GM19468 (cell line): ENCODE data around the gene ZBED6.
A peak's percentile ranks its signal among the peaks of the same experiment; 100 is the strongest.
"Not testable (repeated sequence)": the region's sequence is repeated elsewhere in the genome, so short reads cannot be mapped to it uniquely, and the experiment has no call there.

Source experiments
- ATAC-seq: cut with Tn5 transposase; IDR thresholded peaks from one replicate; pipeline ENCODE4 v1.9.1; 2021; ENCODE audit warnings: mild to moderate bottlenecking, moderate library complexity, moderate number of reproducible peaks; ENCODE audit not compliant: unreplicated experiment; ENCODE audit errors: extremely low read depth

The ZBED6 gene

GRCh38 chr1:203795441-203796235, at the start of gene ZBED6, which contains the start of gene ZC3H11A:
TSS of gene ZBED6 (plus strand) at chr1:203795623. CDS start at chr1:203797523, 1,900 bp downstream.
TSS of gene ZC3H11A (plus strand) at chr1:203795623. CDS start at chr1:203817071, 21,448 bp downstream.
- peak; percentile 92 for ATAC-seq

GRCh38 chr1:203746281-203746680, 49.1 kb upstream of the ZBED6 start:
- no peak for ATAC-seq

DNA sequence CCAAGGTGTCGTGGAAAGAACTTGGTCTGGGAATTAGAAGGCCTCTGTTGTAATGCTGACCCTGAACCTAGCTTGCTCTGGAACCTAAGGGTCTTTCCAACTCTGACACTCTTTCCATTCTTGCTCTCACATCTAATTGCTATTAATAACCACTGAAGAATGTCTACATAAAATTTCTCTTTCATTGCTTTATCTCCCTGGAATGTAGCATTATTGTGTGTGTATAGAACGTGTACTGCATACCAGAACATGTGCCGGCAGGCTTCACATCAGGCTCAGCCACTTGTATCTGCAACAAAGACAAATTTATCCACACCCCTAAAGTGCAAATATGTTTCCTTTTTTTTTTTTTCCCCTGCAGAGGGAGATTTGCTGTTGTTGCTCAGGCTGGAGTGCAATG, 44.4 kb upstream of the ZBED6 start:
- ATAC-seq, result no peak

- not testable (repeated sequence) for ATAC-seq
These were observed 43.6 kb upstream of the ZBED6 start for GRCh38 chr1:203751618-203752361.

DNA sequence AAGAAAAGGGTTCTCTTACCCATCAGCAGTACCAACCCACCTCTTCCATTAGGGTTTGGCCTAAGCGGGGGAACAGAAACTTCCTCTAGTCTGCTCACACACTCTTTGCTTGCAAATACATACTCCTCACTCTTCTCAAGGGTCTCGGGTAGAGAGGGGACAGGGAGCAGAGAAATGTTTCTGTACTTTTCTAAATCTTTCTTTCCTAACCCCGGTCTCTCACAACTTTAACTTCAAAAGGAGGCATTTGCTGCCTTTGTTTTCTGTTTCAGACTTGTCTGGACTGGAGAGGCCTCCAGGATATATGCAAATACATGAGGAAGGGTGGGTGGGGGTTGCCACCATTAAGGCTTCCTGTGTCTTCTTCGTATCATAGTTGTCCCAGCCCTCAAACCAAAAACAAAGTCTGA, 41.0 kb upstream of the ZBED6 start:
- ATAC-seq, result no peak

DNA sequence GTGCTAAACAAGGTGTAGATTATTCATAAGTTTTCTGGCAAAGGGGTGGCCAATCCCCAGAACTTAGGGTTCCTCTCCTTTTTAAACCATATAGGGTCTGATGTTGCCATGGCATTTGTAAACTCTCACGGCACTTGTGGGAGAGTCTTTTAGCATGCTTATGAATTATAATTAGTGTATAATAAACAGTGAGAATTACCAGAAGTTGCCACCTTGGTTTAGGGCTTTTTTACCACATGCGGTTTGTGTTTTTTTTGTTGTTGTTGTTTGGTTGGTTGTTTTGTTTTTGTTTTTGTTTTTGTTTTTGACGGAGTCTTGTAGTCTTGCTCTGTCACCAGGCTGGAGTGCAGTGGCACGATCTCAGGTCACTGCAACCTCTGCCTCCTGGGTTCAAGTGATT, 39.4 kb upstream of the ZBED6 start:
- no peak for ATAC-seq

- ATAC-seq, result not testable (repeated sequence)
These were observed 36.7 kb upstream of the ZBED6 start for GRCh38 chr1:203758749-203759148.

- ATAC-seq, result no peak
These were observed 34.9 kb upstream of the ZBED6 start for GRCh38 chr1:203760506-203760905.

GRCh38 chr1:203761958-203762357, 33.5 kb upstream of the ZBED6 start:
- not testable (repeated sequence) for ATAC-seq

GRCh38 chr1:203763505-203763904, 31.9 kb upstream of the ZBED6 start:
- no peak for ATAC-seq

DNA sequence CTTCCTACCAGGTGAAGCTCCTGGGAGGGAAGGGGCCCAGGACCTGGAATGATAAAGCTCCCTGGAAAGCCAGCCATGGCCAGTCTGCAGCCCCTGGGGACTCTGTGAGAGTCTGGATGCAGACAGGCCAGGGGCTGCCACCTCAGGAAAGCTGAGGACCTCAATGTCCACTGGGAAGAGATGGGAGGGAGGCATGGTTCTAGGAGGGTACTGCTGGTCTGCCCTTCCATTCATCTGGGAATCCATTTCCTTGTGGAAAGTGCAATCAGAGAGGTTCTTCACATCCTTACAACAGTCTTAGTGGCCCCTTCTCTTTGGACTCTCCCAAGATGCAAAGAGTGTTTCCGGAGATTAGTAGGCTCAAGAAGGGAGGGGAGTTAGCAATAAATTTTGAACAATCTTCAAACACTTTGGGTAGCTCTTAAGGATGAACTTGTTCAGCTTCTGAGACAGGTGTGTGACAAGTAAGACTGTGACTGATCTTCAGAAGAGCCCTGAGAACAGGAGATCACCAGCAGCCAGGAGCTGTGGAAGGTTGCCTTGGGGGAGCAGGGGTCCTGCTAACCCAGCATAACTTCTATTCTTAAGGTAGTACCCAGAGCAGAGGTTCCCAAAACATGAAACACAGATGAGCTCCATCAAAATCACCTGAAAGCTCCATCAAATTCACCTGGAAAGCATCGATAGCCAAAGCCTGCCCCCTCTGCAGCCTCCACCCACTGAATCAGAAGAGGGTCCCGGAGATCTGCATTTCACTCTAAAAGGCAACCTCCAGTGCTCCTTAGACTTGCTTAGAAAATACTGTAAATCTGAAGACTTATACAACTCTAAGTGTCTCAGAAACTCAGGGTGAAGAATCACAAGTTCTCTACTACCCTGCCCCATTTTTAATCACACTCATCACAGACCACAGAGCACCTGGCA, 31.1 kb upstream of the ZBED6 start:
- ATAC-seq, result no peak

DNA sequence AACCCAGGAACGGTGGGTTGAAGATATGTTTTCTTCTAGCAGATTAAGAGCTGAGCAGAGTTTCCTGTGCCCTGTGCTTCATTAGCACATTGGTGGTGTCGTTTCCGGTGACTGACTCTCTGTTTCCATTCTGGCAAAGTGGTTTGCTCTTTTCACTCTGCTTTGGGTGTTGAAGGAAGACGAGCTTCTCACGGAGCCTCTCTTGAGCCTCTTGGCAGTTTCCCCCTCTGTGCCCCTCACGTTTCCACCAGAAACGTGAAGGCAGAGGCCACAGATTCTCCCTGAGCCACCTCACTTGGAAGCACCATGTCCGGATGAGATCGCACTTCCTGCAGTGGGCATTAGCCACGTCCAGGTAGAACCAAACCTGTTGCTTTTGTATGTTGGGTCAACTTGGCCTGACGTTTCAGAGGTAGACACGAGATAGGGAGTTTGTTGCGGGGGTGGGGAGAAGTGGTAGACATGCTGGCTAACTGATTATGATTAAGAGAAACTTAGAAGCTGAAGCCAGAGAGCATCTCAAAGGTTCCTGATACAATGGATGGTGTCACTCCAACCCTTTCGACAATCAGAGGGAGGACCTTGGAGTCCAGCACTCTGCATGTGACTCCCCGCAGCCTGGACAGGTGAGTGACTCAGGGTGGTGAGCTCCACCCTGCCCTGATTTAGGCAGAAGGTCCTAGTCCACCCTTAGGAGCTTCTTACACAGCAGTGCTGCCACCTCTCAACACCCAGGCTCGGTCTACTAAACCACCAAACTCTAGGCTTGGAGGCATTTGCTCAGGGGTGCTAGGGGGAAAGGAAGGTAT, 30.2 kb upstream of the ZBED6 start, which contains the start of gene LAX1:
LAX1 (plus strand) TSS at position 155 of the 809 bp plus-strand sequence; CDS start at position 538, 383 bp downstream.
- ATAC-seq, result peak; percentile 75

GRCh38 chr1:203768256-203768655, 27.2 kb upstream of the ZBED6 start:
- no peak for ATAC-seq

- ATAC-seq, result no peak
These were observed 25.7 kb upstream of the ZBED6 start for GRCh38 chr1:203769505-203770343.

- ATAC-seq, result no peak
These were observed 23.5 kb upstream of the ZBED6 start for GRCh38 chr1:203771901-203772301.

DNA sequence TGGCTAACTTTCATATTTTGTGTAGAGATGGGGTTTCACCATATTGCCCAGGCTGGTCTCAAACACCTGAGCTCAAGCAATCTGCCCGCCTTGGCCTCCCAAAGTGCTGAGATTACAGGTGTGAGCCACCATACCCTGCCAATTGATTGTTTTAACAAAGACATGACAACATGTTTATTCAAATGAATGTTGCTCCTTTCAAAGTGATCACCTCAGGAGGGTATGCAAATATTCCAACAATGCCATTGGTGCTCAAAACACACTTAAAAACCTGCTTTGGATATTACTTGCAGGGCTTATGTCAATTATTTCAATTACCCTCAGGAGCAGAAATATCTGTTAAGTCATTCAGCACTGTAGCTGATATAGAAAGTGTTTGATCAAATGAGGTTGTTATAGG, 22.6 kb upstream of the ZBED6 start:
- no peak for ATAC-seq

GRCh38 chr1:203776636-203777035, 18.8 kb upstream of the ZBED6 start:
- ATAC-seq, result no peak

DNA sequence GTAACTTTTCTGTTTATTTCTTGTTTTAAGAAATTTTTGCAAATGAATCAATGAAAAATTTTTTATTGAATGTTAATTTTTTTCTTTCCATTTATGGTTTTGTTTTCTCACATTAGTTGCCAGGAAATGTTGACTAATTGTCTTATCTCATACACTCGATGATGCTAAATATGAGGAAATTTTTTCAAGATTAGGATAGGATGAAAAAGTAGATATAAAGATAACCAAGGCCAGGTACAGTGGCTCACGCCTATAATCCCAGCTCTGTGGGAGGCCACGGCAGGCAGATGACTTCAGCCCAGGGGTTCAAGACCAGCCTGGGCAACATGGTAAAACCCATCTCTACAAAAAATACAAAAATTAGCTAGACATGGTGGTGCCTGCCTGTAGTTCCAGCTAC, 17.8 kb upstream of the ZBED6 start:
- no peak for ATAC-seq
